ENCODE measurements around the gene PRKN.

DNA sequence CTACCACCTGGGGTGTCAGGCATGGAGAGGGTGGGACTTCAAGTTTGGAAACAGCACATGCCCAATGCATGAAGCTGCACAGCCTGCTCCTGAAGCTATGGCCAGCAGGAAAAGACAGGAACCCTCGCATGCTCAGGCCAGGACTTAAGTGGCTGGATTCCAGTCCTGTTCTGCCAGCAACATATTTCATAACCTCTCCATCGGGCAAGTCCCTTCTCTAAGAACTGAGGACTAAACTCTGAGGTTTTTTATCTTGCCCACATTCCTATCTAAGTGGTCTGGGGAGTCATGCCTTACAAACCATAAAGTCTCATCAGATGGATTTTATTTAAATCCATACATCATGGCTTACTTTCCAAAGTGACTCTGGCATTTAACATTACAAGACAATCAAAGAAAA lies 1426.2 kb downstream of the PRKN start:
- TF ChIP-seq TAF1 (IDR thresholded peaks at IDR 0.05; ENCODE audit: low read depth) = no peak
- TF ChIP-seq, protein P1, sequence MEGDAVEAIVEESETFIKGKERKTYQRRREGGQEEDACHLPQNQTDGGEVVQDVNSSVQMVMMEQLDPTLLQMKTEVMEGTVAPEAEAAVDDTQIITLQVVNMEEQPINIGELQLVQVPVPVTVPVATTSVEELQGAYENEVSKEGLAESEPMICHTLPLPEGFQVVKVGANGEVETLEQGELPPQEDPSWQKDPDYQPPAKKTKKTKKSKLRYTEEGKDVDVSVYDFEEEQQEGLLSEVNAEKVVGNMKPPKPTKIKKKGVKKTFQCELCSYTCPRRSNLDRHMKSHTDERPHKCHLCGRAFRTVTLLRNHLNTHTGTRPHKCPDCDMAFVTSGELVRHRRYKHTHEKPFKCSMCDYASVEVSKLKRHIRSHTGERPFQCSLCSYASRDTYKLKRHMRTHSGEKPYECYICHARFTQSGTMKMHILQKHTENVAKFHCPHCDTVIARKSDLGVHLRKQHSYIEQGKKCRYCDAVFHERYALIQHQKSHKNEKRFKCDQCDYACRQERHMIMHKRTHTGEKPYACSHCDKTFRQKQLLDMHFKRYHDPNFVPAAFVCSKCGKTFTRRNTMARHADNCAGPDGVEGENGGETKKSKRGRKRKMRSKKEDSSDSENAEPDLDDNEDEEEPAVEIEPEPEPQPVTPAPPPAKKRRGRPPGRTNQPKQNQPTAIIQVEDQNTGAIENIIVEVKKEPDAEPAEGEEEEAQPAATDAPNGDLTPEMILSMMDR (IDR thresholded peaks at IDR 0.05; ENCODE audit: poor library complexity, severe bottlenecking) = no peak
- TF ChIP-seq EZH2 (IDR thresholded peaks at IDR 0.05; ENCODE audit: borderline replicate concordance, insufficient read depth, low read length, poor library complexity, severe bottlenecking) = no peak
- no peak for TF ChIP-seq EP300 (conservative IDR thresholded peaks at IDR 0.05; ENCODE audit: poor library complexity, severe bottlenecking)
- TF ChIP-seq SMC3 (conservative IDR thresholded peaks at IDR 0.05; ENCODE audit: poor library complexity) = no peak
- no peak for TF ChIP-seq RAD21 (conservative IDR thresholded peaks at IDR 0.05)
- TF ChIP-seq POLR2AphosphoS5 (IDR thresholded peaks at IDR 0.05) = no peak
- TF ChIP-seq, protein P2, sequence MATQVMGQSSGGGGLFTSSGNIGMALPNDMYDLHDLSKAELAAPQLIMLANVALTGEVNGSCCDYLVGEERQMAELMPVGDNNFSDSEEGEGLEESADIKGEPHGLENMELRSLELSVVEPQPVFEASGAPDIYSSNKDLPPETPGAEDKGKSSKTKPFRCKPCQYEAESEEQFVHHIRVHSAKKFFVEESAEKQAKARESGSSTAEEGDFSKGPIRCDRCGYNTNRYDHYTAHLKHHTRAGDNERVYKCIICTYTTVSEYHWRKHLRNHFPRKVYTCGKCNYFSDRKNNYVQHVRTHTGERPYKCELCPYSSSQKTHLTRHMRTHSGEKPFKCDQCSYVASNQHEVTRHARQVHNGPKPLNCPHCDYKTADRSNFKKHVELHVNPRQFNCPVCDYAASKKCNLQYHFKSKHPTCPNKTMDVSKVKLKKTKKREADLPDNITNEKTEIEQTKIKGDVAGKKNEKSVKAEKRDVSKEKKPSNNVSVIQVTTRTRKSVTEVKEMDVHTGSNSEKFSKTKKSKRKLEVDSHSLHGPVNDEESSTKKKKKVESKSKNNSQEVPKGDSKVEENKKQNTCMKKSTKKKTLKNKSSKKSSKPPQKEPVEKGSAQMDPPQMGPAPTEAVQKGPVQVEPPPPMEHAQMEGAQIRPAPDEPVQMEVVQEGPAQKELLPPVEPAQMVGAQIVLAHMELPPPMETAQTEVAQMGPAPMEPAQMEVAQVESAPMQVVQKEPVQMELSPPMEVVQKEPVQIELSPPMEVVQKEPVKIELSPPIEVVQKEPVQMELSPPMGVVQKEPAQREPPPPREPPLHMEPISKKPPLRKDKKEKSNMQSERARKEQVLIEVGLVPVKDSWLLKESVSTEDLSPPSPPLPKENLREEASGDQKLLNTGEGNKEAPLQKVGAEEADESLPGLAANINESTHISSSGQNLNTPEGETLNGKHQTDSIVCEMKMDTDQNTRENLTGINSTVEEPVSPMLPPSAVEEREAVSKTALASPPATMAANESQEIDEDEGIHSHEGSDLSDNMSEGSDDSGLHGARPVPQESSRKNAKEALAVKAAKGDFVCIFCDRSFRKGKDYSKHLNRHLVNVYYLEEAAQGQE (IDR thresholded peaks at IDR 0.05; ENCODE audit: borderline replicate concordance) = no peak
- no peak for TF ChIP-seq MXI1 (conservative IDR thresholded peaks at IDR 0.05; ENCODE audit: poor library complexity, severe bottlenecking)

All from neural cell (in vitro differentiated cells).